DLD1 (cell line): ENCODE data around the gene NELFA.
"Not testable (repeated sequence)": the region's sequence is repeated elsewhere in the genome, so short reads cannot be mapped to it uniquely, and the experiment has no call there.

Source experiments
- in situ Hi-C: cut with HindIII; loops from 2 replicates; pipeline ENCODE4 v1.10.0; 2017; ENCODE audit warnings: low sequenced_read_pairs

The NELFA gene

DNA sequence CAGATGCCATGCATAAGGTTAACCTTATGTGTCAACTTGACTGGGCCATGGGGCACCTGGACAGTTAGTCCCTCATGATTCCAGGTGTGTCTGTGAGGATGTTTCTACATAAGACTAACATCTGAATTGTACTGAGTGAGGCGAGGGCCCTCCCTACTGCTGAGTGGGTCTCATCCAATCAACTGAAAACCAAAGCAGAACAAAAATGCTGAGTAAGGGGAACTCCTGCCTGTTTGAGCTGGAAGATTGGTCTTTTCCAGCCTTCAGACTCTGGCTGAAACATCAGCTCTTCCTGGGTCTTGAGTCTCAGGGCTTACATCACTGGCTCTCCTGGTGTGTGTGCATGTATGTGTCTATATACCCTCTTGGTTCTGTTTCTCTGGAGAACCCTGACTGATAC lies 13.8 kb downstream of the NELFA start:
- in situ Hi-C loops: no loop called here

DNA sequence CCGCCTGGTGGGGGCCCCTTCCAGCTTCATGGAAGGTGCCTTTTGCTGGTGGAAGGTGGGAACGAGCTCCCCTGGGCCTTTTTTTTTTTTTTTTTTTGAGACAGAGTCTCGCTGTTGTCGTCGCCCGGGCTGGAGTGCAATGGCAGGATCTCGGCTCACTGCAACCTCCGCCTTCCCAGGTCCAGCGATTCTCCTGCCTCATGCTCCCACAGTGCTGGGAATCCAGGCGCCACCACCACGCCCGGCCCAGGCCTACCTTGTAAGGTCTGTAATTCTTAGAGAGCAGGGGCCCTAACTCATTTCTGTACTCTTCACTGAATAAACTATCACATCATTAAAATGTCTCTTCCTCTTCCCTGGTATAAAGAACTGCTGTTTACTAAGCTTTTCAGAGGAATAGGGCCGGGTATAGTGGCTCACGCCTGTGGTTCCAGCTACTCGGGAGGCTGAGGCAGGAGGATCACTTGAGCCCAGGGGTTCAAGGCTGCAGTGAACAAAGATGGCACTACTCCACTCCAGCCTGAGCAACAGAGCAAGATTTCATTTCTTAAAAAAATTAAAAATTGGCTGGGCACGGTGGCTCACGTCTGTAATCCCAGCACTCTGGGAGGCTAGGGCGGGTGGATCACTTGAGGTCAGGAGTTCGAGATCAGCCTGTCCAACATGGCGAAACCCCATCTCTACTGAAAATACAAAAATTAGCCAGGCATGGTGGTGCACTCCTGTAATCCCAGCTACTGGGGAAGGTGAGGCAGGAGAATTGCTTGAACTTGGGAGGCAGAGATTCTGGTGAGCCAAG lies 14.9 kb downstream of the NELFA start:
- in situ Hi-C loops: not testable (repeated sequence)

DNA sequence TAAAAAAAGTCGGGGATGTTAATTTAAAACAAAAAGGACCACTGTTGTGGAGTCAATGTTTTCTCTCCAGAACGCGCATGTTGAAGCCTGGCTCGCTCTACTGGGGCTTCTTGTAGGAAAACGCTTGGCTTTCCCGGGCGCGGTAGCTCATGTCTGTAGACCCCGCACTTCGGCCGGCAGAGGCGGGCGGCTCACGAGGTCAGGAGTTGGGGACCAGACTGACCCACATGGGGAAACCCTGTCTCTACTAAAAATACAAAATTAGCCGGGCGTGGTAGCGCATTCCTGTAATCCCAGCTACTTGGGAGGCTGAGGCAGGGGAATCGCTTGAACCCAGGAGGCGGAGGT lies 15.6 kb downstream of the NELFA start:
- in situ Hi-C loops: no loop called here

DNA sequence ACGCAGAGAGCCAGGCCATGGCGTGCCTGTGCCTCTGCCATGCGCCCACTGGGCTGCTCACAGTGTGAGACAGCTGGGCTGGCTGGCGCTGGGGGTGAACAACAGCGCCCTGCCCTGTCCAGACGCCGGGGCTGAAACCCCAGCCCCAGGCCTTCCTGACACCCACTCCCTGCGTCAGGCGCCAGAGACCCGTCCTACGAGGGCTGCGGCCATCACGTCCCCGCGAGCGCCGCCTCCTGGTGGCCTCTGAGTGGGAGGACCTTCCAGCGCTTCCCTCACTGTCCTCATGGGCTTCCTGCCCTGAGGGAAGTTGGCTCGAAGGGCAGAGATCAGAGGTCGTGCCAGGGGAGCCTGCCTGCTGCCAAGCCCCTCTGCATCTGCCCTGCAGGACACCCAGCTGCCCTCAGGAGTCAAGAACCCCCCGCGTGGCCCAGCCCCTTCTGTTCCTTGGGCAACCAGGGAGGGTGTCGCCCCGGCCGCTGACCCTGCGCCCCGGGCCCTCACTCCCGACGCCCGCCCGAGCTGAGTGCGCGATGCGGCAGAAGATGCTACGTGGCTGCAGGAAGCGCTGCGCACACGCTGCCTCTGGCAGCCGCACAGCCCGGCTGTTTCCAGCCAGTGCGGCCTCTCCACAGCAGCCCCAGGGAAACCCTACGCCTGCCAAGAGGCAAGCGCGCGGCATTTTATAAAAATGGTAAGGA lies 16.2 kb downstream of the NELFA start:
- in situ Hi-C loops: no loop called here

DNA sequence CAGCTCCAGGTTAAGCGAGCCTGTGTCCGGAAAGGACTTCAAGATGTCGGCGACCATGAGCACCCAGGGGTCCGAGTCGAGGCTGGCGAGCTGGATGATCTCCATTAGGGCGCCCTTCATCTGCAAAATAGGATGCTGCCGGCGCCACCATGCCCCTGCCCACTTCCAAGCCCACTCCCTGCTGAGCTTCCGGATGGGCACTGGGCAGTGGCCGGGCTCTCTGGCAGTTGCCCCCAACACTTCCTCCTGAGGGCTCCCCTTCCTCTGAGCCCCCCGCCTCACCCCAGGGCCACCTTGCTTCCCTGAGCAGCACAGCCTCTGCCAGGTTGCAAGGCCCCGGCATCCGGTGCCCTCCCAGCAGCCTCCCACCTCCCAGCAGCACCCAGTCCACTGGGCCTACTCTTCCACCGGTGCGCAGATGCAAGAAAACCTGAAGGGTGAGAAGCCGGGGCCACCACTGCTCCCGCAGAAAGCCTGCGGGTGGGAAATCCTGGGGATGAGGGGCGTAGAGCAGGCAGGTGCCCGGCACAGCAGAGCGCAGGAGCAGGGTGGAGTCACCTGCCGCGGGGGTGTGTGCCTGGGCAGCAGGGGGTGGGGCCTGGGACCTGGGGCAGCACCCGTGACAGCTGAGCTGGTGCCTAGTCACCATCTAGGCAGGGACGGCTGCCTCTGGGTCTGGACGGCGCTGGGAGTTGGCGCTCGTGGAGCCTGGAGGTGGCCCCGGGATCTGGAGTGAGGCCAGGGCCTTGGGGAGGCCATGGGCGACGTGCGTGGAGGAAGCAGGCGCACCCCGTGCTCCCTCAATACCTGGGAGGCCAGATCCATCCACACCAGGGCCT lies 17.0 kb downstream of the NELFA start:
- in situ Hi-C loops: no loop called here

DNA sequence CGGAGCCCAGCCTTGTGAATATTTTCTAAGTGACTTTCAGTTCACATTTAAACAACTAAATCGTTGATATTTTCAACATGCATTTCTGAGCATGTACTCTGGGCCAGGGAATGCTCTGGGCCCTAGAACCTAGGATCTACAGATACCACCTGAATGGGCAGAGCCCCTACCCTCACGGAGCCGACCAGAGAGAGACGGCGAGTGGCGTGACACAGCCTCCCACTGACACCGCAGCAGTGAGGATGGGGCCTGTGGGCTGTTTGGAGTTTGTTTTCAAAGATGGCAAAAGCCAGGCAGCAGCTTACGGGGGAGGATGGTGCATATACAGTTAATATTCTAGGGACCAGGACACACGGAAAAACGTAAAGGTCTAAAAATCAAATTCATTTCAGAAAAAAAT lies 17.7 kb downstream of the NELFA start:
- in situ Hi-C loops: no loop called here

DNA sequence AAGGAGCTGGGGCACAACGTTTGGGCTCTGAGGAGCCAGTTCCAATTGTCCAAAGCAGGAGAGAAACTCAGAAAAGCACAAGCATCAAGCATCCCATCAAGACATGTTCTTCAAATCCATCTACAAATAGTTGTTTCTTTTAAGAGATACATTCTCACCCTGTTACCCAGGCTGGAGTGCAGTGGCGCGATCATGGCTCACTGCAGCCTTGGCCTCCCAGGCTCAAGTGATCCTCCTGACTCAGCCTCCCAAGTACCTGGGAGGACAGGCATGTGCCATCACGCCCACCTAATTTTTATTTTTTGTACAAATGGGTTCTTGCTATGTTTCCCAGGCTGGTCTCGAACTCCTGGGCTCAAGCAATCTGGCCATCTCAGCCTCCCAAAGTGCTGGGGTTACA lies 18.1 kb downstream of the NELFA start:
- in situ Hi-C loops: no loop called here

DNA sequence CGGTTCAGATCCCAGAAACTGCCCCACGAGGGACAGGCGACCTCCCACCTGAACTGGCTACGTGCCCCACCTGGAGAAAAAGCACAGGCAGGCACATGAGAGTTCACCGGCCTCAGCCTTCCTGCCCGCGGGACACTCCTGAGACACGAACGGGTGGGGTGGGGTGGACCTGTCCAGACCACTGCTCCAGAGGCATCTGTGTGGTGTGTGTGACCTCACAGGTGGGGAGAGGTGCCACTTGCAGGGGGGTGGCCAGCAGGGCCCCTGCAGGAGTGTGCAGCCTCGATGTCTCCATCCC lies 18.5 kb downstream of the NELFA start:
- in situ Hi-C loops: no loop called here

DNA sequence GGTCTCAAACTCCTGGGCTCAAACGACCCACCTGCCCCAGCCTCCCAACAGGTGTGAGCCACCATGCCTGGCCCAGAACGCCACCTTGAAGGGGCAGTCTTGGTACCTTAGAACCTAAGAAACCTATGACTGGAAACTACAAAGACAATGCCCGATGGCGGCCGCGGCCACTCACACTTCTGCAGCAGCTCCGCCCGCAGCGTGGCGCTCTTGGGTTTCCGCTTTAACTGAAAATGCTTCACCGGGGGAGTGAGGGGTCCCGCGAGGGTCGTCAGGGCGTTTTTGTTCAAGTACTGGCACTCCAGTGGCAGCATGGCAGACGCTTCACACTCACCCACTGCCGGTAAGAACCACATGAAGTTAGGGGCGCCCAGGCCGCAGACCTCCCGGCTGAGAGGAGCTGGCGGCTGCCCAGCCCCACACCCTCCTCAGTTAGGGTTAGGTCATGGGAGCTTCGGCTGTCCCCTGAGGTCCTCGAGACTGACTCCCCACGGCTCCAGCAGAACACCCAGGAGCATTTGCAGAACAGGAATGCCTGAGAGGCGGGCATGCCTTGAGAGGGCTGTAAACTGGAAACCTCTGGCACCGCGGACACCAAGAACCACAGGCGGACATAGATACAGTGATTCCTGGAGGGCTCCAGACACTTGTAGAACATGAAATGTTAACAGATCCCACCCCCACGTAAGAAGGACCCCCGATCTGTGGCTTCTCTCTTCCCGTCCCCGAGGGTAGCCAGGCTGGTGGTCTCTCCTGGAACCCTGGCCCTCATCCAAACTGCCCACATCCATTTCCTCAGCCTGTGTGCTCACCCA lies 19.0 kb downstream of the NELFA start:
- in situ Hi-C loops: no loop called here

DNA sequence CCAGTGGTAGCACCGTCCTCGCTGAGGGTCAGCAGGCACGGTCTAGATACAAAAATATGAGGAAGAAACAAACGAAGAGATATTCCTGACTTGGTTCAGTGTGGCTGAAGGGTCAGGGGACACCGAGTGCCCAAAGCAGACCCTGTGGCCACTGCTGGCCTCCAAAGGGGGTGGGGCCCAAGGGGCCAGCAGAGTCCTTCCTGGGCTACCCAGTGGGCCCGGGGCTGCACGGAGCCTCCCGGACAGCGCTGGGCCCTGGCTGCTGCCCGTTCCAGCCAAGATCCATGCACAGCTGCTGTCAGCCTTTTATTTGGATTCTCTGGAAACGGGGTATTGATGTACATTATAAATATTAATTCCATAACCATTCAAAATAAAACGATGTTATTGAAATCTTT lies 20.4 kb downstream of the NELFA start:
- in situ Hi-C loops: no loop called here

DNA sequence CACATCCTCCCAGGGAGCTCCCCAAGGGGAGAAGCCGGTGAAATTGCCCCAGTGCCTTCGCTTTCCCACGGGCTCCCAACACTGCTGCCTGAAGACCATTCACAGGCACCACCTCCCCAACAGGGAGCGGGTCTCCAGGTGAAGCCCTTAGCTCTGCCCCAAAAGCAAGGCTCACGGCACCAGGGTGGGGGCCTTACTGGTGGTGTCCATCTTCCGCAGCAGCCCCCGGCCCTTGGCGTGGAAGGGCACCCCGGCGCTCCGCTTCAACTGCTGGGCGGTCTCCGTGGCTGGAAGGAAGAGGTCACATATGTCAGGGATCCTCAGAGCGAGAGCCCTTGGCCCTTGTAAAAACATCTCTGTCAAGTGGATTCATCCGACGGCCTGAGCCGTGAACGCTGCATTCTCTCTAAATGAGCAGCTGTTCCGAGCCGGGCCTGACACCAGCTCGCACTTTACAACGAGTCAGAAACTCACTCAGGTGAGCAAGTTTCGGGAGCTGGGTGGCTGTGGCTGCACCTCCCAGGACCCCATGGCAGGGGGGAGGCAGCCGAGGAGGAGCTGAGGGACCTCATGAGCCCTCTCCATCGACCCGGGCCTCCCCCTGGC lies 20.9 kb downstream of the NELFA start:
- in situ Hi-C loops: no loop called here

DNA sequence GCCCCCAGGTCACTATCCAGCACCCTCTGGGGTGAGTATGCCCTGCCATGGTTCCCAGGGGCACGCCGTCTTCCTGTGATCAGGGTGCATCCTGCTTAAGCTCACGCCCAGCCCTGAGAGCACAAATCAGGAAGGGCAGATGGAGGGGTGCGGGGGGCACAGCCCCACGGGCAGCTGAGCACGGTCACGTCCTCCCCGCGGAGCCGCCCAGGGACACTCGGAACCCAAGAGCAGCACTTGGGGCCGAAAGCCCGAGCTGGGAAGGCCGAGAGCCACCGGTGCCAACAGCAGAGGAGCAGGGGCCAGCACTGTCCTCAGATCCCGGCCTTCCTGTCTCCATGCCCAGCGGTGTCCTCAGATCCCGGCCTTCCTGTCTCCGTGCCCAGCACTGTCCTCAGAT lies 21.5 kb downstream of the NELFA start:
- in situ Hi-C loops: no loop called here

DNA sequence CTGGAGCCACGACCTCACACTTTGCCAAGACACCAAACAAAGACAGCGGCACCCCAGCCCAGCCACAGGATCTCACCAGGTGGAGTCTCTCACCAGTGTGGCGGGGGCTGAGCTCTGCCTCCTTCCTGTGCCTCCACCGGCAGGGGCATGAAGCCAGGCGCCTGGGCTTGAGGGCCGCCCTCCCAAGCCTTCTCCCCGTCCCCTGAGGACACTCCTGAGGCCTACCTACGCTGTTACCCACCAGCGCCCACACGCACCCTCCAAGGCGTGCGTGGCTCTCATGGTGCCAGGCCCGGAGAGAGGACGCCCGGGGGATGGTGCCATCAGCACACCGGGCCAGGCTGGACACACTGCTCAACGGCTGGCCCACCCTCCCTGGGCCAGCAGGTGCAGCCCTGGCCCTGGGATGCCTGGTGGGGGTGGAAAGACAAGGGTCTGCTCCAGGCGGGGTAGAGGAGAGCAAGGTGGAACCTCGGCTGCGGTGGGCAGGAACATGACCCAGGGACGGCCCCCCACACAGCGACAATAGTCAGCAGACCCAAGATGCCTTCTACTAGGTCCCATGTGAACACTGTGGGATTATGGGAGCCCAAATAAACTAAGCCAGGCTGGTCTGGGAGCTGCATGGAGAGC lies 22.1 kb downstream of the NELFA start:
- in situ Hi-C loops: no loop called here

DNA sequence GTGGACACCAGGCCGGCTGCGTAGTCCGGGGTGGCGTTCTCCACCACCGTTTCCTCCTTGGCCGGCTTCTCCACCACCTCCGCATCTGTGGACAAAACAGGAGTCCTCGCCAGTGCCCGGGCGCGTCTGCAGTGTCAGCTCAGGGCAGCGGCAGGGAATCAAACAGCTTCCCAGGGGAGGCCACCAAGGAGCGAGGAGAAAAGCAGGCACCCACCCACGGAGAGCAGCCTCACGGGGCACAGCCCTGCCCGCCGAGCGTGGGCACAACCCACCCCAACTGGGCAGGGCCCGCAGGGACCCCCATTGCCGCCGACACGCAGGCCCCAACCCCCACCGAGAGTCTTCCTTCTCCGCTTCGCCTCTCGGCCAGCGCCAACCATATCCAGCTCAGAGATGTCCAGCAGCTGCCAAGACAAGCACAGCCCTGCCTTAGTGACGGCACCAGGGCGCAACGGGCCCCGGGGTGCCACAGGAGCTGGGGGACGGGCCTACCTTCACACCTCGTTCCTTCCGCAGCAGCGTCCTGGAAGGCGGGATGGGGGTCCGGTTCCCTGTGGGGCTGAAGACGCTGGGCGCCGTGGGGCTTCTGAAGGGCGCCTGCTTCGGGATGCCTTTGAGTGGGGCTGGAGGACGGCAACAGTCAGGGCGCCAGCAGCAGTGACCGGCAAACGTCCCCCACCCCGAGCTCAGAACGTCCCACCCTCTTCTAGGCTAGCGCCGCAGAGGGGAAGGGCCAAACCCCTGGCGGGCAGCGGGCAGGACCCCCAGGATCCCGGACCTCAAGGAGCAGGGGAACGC lies 22.8 kb downstream of the NELFA start:
- in situ Hi-C loops: no loop called here

DNA sequence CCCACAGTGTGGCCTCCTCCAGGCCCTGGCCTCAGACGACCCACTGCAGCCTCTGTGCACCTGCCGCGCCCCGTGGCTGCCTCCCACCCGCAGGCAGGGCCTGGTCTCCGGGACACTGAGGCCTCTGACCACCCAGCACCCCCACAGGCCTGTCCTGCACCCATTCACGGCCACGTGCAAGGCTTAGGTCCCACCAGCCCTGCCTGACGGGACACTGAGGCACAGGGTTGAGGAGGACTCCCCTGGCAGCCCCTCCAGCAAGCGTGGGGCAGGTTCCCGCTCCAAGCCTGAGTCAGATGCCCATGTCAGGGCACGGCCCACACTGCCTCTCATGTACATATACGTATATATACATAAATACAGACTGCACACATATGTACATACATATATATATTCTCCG lies 23.5 kb downstream of the NELFA start:
- in situ Hi-C loops: no loop called here

DNA sequence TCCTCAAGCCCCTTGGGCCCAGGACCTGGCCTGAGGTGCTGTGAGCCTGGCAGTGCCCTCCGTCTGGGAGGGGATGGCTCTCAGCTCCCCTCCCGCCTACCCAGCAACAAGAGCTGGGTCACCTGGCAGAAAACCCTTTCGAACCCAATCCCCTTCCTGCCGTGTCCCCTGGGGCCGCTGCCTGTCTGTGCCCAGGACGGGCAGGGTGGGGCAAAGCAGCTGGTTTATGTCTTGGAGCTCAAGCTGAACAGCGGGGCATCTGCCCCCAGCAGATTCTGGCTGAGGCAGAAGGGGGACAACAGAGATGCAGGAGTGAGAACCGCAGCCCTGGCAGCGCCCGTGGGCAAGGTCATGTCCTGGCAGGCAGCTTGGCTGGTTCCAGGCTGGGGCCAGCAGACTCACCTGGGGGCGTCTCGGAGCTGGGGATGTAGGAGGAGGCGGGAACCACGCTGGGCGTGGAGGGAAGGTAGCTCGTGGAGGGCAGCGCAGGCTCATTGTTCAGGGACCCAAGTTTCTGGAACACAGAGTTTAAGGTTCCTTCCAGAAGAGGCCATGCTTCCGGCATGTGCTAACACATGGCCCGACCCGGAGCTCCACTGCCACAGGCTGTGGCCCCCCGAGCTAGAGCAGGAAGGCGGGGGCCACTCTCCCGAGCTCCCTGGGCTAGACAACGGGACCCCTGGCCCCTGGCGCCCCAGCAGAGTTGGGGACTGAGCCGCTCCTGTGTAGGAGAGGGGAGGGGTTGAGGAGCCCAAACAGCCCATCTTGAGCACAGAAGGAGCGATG lies 24.2 kb downstream of the NELFA start:
- in situ Hi-C loops: no loop called here

DNA sequence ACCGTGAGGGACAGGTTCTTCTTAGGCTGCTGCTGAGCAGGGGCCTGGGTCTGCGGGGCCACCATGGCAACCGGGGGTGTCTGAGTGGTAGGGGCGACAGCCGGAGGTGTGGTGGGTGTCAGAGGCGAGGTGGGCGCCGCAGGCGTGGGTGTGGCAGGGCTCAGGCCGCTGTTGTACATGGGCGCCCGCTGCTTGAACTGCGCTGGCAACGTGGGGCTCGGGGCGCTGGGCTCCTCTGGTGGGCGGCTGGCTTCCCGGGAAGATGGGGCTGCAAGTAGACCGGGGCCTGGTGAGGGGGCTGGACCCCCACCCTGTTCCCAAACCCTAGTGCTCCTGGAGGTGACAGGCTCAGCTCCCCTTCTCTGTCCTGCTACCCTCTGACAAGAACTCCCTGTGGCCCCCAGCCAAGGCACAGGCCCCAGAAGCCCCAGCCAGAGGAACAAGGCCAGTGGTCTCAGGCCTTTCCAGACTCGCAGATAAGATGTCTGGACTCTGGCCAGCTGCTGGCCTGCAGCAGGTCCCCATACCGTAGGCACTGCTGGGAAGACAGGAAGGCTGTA lies 24.8 kb downstream of the NELFA start:
- in situ Hi-C loops: no loop called here

DNA sequence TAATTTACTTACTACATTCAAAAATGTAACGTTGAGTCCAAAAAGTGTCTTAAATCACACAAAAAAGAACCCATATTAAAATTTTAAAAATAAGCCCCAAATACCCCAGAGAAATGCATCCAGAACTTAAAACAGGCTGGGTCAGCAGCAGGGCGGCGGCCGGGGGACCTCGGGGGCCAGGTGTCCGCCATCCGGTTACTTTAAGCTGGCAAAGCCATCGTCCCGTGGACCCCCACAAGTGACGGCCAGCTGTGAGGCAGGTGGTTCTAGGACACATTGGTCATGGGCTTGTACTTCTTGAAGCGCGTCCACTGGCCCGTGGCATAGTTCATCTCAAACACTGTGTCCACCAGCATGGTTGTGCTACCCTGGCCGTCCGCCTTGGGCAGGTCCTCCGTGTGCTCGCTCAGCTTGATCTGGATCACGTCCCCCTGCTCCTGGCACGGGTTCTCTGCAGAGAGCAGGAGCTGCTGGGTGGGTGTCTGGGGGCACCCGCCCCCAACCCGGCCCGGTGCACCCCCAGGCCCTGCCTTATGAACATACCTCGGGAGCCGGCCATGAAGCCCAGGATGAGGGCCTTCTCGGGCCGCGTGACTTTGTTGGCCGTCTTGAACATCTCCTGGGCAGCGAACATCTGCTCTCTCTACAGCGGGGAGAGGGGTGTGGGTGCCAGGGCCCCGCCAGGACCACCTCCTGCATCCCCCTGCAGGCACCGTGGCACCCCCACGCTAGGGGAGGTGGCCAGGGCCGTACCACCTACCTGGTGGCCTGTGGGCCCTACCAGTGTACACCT lies 25.5 kb downstream of the NELFA start:
- in situ Hi-C loops: no loop called here
